ENCODE data around the gene B4GALT6.

DNA sequence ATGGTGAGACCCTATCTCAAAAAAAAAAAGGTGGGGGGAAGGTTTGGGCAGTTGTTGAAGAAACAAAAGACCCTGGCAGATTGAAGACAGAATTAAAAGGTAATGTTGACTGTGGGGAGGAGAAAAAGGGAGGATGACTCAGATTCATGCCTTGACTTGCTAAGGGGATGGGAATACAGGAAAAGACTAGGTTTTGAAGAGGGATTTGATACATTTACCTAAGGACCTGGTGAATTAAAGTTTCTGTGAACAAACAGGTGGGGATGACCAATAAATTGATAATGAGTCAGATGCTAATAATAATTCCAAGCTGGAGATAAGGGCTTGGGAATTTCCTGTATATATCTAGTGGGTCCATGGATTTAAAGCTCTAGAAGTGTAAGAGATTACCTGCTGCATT is 65.1 kb downstream of the B4GALT6 start:
- no peak for TF ChIP-seq POLR2A (IDR thresholded peaks at IDR 0.05; ENCODE audit: insufficient read depth in 1 of 2, low read depth in 2 of 2, low read length in 2 of 2)
- no peak for TF ChIP-seq JUND (CRISPR knock-in tag; IDR thresholded peaks at IDR 0.05)
- TF ChIP-seq FOXJ3 (CRISPR knock-in tag; IDR thresholded peaks at IDR 0.05; ENCODE audit: borderline replicate concordance), result no peak
- TF ChIP-seq YY1 (IDR thresholded peaks at IDR 0.05; ENCODE audit: insufficient read depth, insufficient replicate concordance, low read depth, low read length), result no peak
- no peak for TF ChIP-seq BORCS8-MEF2B (CRISPR knock-in tag; IDR thresholded peaks at IDR 0.05)
- TF ChIP-seq, protein P1, sequence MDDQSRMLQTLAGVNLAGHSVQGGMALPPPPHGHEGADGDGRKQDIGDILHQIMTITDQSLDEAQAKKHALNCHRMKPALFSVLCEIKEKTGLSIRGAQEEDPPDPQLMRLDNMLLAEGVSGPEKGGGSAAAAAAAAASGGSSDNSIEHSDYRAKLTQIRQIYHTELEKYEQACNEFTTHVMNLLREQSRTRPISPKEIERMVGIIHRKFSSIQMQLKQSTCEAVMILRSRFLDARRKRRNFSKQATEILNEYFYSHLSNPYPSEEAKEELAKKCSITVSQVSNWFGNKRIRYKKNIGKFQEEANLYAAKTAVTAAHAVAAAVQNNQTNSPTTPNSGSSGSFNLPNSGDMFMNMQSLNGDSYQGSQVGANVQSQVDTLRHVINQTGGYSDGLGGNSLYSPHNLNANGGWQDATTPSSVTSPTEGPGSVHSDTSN (CRISPR knock-in tag; IDR thresholded peaks at IDR 0.05; ENCODE audit: borderline replicate concordance), result no peak
- TF ChIP-seq, protein P2, sequence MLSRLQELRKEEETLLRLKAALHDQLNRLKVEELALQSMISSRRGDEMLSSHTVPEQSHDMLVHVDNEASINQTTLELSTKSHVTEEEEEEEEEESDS (CRISPR knock-in tag; IDR thresholded peaks at IDR 0.05; ENCODE audit: borderline replicate concordance), result no peak
- TF ChIP-seq ZC3H4 (CRISPR knock-in tag; IDR thresholded peaks at IDR 0.05; ENCODE audit: borderline replicate concordance), result no peak
- TF ChIP-seq ZFP36 (IDR thresholded peaks at IDR 0.05; ENCODE audit: borderline replicate concordance, low read depth, low read length, partially characterized antibody), result no peak

Data from HepG2 (cell line).